ENCODE measurements around the gene PAQR5.
A peak's percentile ranks its signal among the peaks of the same experiment; 100 is the strongest.
"Not testable (repeated sequence)": the region's sequence is repeated elsewhere in the genome, so short reads cannot be mapped to it uniquely, and the experiment has no call there.

Gene PAQR5

DNA sequence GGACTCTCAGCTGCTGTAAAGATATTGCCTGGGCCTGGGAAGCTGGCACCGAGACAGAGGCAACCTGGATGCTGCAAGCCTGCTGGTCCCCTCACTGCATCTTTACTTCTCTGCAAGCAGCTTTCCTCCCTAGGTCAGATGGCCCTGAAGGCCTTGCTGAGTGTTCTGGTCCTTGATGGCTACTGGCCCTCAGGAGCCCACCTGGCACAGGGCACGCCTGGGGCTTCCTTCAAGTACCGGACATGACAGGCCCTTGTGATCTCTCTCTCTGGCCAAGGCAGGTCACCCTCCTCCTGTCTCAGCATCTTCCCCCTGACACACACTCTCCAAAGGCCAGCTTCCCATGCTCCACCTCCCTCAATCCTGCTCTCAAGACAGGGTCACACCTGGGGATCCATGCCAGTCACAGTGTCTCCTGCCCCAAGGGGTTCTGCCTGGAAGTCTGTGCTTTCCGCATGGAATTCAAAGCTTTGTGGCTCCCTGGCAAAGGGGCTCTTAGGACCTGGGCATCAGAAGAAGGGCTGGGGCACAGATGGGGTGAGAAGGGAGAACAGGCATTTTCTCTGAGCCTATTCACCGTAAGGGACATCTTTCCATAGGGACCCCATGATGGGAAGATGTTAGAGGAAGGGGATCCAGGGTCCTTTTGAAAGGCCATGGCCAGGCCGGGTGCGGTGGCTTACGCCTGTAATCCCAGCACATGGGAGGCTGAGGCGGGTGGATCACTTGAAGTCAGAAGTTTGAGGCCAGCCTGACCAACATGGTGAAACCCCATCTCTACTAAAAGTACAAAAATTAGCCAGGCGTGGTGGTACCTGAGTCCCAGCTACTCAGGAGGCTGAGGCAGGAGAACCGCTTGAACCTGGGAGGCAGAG lies 4.7 kb upstream of the PAQR5 start:
- DNase-seq = no peak

DNA sequence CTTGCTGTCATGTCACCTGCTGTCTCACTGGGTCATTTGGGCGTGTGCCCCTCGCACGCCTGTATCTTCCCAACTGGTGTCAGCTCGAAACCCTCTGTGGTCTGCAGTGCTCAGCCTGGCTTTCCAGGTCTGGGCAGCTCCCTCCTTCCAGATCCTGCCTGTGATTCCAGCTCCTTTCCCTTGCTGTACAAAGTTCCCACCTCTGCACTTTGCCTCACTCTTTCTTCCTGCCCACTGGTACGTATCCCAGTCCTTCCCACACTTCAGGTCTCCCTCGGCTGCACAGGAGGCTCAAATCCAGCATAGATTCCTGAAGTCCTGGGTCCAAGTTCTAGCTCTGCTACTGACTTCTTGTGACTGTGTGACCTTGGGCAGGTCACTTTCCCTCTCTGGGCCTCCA lies 2.1 kb upstream of the PAQR5 start:
- no peak for DNase-seq

- DNase-seq = no peak
Measured at GRCh38 chr15:69297642-69298353, 914 bp upstream of the PAQR5 start.

DNA sequence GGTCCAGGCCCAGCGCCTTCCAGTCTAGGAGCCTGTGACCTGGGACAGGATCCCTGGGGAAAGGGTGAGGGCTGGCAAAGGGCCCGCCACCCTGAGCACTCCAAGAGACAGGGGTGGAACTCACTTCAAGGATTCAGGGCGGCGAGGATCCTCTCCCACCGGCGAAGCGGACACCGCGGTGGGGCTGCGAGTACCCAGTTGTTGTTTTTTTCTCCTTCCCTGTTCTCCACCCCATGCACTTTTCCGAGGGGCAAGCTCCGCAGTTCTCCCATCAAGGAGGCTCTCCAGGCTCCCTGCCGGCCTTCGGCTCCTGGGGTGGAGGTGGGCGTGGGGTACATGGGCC lies 387 bp upstream of the PAQR5 start:
- no peak for DNase-seq

GRCh38 chr15:69299451-69299886 lies 757 bp downstream of the PAQR5 start:
- DNase-seq = peak; percentile 28

- DNase-seq = peak; percentile 65
Measured at GRCh38 chr15:69299943-69300588, 1.4 kb downstream of the PAQR5 start.

GRCh38 chr15:69301101-69301500 lies 2.4 kb downstream of the PAQR5 start:
- DNase-seq = not testable (repeated sequence)

DNA sequence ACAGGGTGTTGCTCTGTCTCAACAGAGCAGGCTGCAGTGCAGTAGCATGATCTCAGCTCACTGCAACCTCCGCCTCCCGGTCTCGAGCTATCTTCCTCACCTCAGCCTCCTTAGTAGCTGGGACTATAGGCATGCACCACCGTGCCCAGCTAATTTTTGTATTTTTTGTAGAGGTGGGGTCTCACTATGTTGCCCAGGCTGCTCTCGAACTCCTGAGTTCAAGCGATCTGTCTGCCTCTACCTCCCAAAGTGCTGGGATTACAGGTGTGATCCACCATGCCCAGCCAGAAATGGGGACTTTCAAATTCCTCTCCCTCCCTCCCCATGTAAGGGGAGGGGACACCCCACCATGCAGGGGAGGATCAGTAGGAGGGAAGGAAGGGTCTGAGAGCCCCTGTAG lies 3.4 kb downstream of the PAQR5 start:
- DNase-seq = not testable (repeated sequence)

DNA sequence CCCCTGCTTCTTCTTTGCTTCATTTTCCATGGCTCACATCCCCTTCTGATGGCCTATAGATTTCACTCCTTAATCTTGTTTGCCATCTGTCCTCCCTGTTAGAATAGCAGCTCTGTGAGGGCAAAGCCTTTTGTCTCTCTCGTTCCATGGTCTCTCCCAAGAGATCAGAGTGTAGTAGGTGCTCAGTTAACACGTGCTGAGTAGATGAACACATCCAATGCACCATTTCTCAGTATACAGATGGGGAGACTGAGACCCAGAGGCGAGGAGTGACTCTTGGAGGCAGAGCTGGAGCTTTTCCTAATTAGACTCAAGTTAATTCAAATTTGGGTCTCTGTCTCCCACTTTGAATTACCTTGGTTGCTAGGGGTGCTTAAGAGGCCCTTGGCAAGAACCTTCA lies 4.2 kb downstream of the PAQR5 start:
- DNase-seq = no peak

GRCh38 chr15:69303337-69304181 lies 4.8 kb downstream of the PAQR5 start:
- DNase-seq = peak; percentile 9

- DNase-seq = no peak
Measured at GRCh38 chr15:69304182-69304545, 5.5 kb downstream of the PAQR5 start.

DNA sequence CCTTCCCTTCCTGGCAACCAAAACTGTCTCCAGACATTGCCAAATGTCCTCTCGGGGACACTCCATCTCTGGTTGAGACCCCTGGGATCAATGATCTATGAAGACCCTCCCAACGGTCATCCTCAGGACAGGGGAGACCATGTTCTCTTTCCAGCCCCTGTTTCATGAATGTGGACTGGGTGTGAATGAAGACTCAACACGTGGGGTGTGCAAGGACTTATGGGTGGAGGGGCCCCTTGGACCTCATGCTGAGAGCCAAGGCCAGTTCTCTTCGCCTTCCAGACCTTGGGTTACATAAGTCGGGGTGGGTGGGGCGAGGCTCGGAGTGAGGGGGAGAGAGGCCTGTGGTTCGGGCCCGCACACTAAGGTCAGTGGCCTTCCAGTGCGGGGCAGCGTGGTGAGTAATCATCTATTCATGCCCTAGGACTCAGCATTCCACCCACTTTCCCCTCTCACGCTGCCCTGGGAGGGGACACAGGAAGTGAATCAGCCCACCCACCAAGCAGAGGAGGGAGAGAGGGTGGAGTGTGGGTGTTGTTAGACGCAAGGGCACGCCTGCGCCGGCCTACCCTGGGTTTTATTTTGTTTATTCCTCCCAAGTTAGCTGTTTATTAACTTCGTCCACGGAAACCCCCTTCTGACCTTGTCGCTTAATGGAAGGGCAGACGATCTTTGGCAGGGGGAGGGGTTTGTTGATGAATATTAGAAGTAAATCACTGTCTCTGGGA lies 6.7 kb downstream of the PAQR5 start:
- DNase-seq = no peak

DNA sequence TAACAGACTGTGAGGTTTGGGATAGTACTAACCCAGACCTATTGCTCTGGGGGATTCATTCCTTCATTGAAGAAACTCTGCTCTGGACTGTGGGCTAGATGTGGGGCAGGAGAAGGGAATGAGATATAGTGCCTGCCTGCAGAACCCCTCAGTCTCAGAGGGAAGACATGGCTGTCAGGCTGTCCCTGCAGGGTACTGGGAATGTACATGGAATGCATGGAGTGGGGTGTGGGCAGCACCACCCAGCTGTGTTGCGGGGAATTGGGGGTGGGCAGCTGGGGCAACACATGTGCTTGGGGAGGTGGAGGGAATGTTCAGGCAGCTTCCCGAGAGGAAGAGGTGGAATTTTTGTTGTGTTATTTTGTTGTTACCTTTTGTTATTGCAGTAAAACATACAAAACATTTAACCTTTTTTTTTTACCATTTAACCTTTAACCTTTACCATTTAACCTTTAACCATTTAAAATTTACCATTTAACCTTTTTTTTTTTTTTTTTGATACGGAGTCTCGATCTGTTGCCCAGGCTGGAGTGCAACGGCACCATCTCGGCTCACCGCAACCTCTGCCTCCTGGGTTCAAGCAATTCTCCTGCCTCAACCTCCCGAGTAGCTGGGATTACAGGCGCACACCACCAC lies 7.3 kb downstream of the PAQR5 start:
- no peak for DNase-seq

GRCh38 chr15:69307939-69308338 lies 9.2 kb downstream of the PAQR5 start:
- DNase-seq = no peak

GRCh38 chr15:69308949-69309348 lies 10.2 kb downstream of the PAQR5 start:
- no peak for DNase-seq

- DNase-seq = no peak
Measured at GRCh38 chr15:69311319-69311721, 12.6 kb downstream of the PAQR5 start.

DNA sequence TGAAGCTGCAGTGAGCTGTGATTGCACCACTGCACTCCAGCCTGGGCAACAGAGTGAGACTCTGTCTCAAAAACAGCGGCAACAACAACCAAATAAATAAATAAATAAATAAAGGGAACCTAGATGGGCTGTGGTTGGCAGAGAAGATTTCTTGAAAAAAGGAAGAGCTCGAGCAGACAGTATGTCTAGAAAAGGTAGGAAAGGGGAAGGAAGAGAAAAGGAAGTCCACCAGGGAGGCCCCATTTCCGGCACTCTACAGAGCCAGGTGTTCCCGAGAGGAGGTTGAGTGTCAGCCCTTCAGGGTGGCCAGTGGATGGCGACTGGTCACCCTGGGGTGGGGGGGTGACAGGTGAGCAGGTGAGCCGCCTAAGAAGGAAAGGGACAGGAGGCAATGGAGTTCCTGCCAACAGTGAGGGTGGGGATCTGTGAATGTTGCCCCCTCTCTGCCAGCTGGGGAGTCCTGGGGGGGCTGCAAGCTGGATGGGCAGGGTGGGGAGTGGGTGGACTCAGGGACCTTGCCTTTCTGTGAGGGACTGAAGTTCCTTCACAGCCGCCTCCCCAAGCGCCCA lies 14.8 kb downstream of the PAQR5 start:
- DNase-seq = peak; percentile 10

DNA sequence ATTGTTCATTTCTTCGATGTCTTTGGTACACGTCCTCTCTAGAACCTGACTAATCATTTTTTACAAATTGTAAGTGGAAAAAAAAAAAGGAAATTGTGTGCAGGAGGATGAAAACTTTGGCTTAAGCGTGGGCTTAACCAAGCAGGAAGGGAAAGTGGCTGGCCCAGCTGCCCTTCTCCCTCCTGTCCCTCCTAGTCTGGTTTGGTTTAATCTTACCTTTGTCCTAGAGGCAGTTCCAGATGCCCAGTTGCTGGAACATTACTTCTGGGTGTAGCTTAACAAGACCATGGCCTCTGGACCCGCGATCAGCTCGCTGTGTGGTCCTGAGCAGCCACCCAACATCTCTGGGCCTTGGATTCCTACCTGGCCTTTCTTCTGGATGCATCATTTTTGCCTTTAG lies 15.4 kb downstream of the PAQR5 start:
- no peak for DNase-seq

GRCh38 chr15:69314736-69315135 lies 16.0 kb downstream of the PAQR5 start:
- no peak for DNase-seq

DNA sequence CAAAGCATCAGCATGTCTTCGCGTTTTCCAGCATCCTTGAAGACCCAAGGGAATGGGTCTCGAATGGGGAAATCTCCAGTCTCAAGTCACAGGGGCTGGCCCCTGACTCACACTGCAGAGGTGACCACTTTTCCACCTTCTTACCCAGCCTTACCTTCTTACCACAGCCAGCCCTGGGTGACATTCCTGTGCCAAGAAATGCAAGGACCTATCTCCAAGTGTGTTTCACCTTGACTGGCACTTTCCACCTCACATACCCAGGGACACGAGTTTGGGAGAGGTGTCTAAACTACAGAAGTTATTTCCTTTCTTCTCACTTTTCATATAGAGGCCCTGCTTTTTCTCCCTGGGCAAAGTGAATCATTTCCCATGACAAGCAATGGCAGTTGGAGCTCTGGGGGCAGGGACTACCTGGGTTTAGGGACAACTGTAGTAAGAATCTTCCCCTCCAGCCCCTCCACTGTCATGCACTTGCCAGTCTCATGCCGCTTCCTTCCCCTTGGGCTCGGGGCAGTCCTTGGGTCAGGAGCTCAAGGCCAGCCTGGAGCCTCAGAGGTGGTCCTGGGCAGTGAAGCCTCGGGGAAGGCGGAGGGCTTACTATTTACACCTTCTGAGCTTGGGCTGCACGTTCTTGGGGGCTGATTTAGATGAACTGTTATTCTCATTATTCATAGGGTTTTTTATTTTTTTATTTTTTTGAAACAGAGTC lies 16.8 kb downstream of the PAQR5 start:
- no peak for DNase-seq

DNA sequence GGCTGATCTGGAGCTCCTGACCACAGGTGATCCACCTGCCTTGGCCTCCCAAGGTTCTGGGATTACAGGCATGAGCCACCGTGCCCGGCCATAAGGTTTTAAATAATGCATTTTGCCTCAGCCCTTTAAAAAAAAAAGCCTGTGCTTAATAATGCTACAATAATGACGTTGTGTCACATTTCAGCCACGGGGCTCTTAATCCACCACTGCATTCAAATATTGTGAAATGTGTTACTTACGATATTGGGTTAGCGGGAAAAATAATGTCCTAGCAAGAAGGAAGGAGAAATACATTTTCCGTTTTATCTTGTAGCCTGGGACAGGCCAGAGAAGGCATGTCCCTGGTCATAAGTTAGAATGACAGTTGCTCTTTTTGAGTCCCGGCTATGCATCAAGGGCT lies 17.6 kb downstream of the PAQR5 start:
- no peak for DNase-seq

Data from DMS53 (cell line).